GM23338 (cell line): Measurements from ENCODE around the gene GRID1. TPM values are rescaled to one million over a fixed set of nuclear protein-coding genes. Genes with fewer than 3 reads are reported as not detected.

Experiments used
- ATAC-seq: fragments of 200-7000 bp; cut with Tn5 transposase; 3 replicates; pipeline ENCODE4 v1.9.1; 2020
- DNase-seq: peaks from one replicate; pipeline ENCODE4 v3.0.0-alpha.2; 2015; ENCODE audit warnings: low spot score
- H2AFZ ChIP-seq: fragments of 200-600 bp; sonication (generic); 2 replicates; pipeline ENCODE4 v1.8.0; 2016; ENCODE audit warnings: antibody characterized with exemption, mild to moderate bottlenecking, moderate library complexity
- H3F3A ChIP-seq: fragments of 200-600 bp; sonication (generic); replicated peaks from 2 replicates; pipeline ENCODE4 v1.8.0; 2017; ENCODE audit warnings: antibody characterized with exemption, mixed run types, low read depth
- H3K27ac ChIP-seq: fragments of 200-600 bp; sonication (generic); 2 replicates; pipeline ENCODE4 v1.6.1; 2016; ENCODE audit warnings: low read depth
- H3K27me3 ChIP-seq: fragments of 200-600 bp; sonication (generic); 2 replicates; pipeline ENCODE4 v1.8.0; 2016; ENCODE audit warnings: mild to moderate bottlenecking, mixed run types, moderate library complexity; ENCODE audit not compliant: insufficient read depth
- H3K36me3 ChIP-seq: fragments of 200-600 bp; sonication (generic); 2 replicates; pipeline ENCODE4 v1.8.0; 2016; ENCODE audit warnings: mild to moderate bottlenecking; ENCODE audit not compliant: insufficient read depth
- H3K4me1 ChIP-seq: fragments of 200-600 bp; sonication (generic); 2 replicates; pipeline ENCODE4 v1.8.0; 2016; ENCODE audit warnings: mild to moderate bottlenecking, moderate library complexity; ENCODE audit not compliant: insufficient read depth
- H3K4me2 ChIP-seq: fragments of 200-600 bp; sonication (generic); 2 replicates; pipeline ENCODE4 v1.7.1; 2017; ENCODE audit warnings: mixed run types
- H3K4me3 ChIP-seq: fragments of 200-600 bp; sonication (generic); 2 replicates; pipeline ENCODE4 v1.6.1; 2016; ENCODE audit warnings: mixed run types
- H3K79me2 ChIP-seq: fragments of 200-600 bp; sonication (generic); replicated peaks from 2 replicates; pipeline ENCODE4 v1.8.0; 2017; ENCODE audit warnings: mild to moderate bottlenecking; ENCODE audit not compliant: insufficient read depth
- H3K9me2 ChIP-seq: fragments of 200-600 bp; sonication (generic); 2 replicates; pipeline ENCODE4 v1.8.0; 2017; ENCODE audit not compliant: insufficient read depth
- H4K20me1 ChIP-seq: fragments of 200-600 bp; sonication (generic); replicated peaks from 2 replicates; pipeline ENCODE4 v1.8.0; 2017; ENCODE audit warnings: mild to moderate bottlenecking; ENCODE audit not compliant: insufficient read depth
- H3K27ac Mint-ChIP-seq: 2 replicates; pipeline ENCODE4 v1.8.0; 2020; ENCODE audit warnings: inconsistent platforms, mild to moderate bottlenecking, moderate library complexity, mixed read lengths
- H3K27me3 Mint-ChIP-seq: 3 replicates; pipeline ENCODE4 v1.8.0; 2022; ENCODE audit warnings: low read depth, mild to moderate bottlenecking, moderate library complexity, mixed read lengths, inconsistent platforms; ENCODE audit not compliant: insufficient read depth, poor library complexity
- H3K36me3 Mint-ChIP-seq: 3 replicates; pipeline ENCODE4 v1.8.0; 2021; ENCODE audit warnings: low read depth, mild to moderate bottlenecking, inconsistent platforms, moderate library complexity, mixed read lengths
- H3K4me1 Mint-ChIP-seq: 3 replicates; pipeline ENCODE4 v1.8.0; 2020; ENCODE audit warnings: mild to moderate bottlenecking, inconsistent platforms, mixed read lengths
- H3K4me3 Mint-ChIP-seq: 3 replicates; pipeline ENCODE4 v1.8.0; 2021; ENCODE audit warnings: moderate library complexity, mild to moderate bottlenecking, inconsistent platforms, mixed read lengths
- H3K9me3 Mint-ChIP-seq: 3 replicates; pipeline ENCODE4 v1.8.0; 2020; ENCODE audit warnings: moderate library complexity, mild to moderate bottlenecking, inconsistent platforms, mixed read lengths
- EZH2phosphoT487 ChIP-seq: fragments of 200-600 bp; sonication (generic); IDR thresholded peaks from one replicate; pipeline ENCODE4 v1.8.1; 2018; ENCODE audit warnings: antibody characterized with exemption; ENCODE audit not compliant: unreplicated experiment
- JUNB ChIP-seq: IDR thresholded peaks from one replicate; pipeline ENCODE4 v1.6.1; 2016; ENCODE audit warnings: antibody characterized with exemption; ENCODE audit not compliant: unreplicated experiment
- STAT1 ChIP-seq: IDR thresholded peaks from one replicate; pipeline ENCODE4 v1.6.1; 2016; ENCODE audit warnings: antibody characterized with exemption; ENCODE audit not compliant: unreplicated experiment
- ZNF114 ChIP-seq: fragments of 250-450 bp; sonication (Bioruptor Pico); IDR thresholded peaks from 2 replicates; pipeline ENCODE4 v1.5.0; 2020; ENCODE audit warnings: mild to moderate bottlenecking, moderate library complexity
- ZNF462 ChIP-seq: fragments of 250-450 bp; sonication (Bioruptor Pico); IDR thresholded peaks from 2 replicates; pipeline ENCODE4 v1.5.0; 2020; ENCODE audit warnings: mild to moderate bottlenecking, moderate library complexity
- polyA plus RNA-seq: library from polyadenylated mRNA; unstranded; fragments of >200 nt; fragmentation: Nextera tagmentation; extraction: Ambion mirVana; gene quantifications from 2 replicates; pipeline ENCODE4 v1.2.1, GENCODE V29; 2016
- total RNA-seq: library from RNA; depleted of rRNA; stranded (reverse); fragments of >200 nt; shearing (Covaris generic); gene quantifications from 2 replicates; pipeline ENCODE4 v1.2.3, GENCODE V29; 2014
- TF ChIP-seq, protein P1 (sequence below), 2 experiments: fragments of 200-600 bp in 1 of 2; sonication (generic) in 1 of 2; conservative IDR thresholded peaks; 2 replicates each; pipeline versions ENCODE4 v1.5.1 to v1.6.1; 2016 to 2017; ENCODE audit warnings: antibody characterized with exemption in 2 of 2, low read depth in 2 of 2, mild to moderate bottlenecking in 2 of 2, moderate library complexity in 1 of 2
- TF ChIP-seq, protein P2 (sequence below): IDR thresholded peaks from 2 replicates; pipeline ENCODE4 v1.6.1; 2016; ENCODE audit warnings: antibody characterized with exemption

The GRID1 gene
- total and polyA plus RNA-seq, 2 experiments from 2014 or later, result 0.14 to 0.15 TPM

DNA sequence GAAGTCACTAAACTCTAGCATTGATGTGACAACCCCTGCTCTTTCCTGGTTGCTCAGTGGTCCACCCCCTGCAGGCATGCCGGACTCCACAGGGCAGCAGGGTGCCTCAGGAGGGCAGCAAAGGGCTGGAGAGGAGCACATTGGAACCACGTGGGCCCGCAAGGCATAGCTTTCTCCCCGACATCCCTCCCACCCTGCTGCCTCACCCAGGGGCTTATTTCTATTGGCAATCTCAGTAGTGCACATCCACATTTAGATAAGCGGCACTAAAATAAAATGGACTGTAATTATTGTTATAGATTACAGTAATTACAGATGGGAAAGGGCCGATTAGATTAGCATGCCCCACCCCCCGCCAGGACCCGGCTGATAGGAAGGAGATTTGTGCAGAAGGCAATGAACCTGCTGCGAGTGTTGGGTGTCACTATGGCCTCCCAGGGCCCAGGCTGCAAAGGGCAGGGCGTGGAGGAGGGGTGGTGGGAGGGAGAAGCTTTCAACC is 580.1 kb downstream of the GRID1 start:
- peaks cover 1% of the 10 kb centered on the region; the same call in 1 of the 3 replicates for H3K36me3 Mint-ChIP-seq
- Histone ChIP-seq H3K79me2 (no peaks in the 10 kb centered on the region), H3K4me2 (no peak overlapping the region), H3F3A (no peaks in the 10 kb centered on the region), H3K4me1 (no peaks in the 10 kb centered on the region), H3K9me2 (no peaks in the 10 kb centered on the region), H3K27me3 (no peaks in the 10 kb centered on the region), H4K20me1 (no peaks in the 10 kb centered on the region), H3K27ac (no peak overlapping the region), H3K36me3 (no peaks in the 10 kb centered on the region), H2AFZ (no peak overlapping the region), H3K4me3 (no peak overlapping the region)
- peaks cover 85% of the 10 kb centered on the region for H3K9me3 Mint-ChIP-seq
- no peak overlapping the region for H3K27ac Mint-ChIP-seq
- DNase-seq (peak; percentile 34), ATAC-seq (peak; percentile 82)
- H3K4me1 Mint-ChIP-seq, result no peaks in the 10 kb centered on the region; the same call in 2 of the 3 replicates
- peaks cover 2% of the 10 kb centered on the region for H3K27me3 Mint-ChIP-seq
- TF ChIP-seq EZH2phosphoT487, result no peak
- TF ChIP-seq, protein P1, sequence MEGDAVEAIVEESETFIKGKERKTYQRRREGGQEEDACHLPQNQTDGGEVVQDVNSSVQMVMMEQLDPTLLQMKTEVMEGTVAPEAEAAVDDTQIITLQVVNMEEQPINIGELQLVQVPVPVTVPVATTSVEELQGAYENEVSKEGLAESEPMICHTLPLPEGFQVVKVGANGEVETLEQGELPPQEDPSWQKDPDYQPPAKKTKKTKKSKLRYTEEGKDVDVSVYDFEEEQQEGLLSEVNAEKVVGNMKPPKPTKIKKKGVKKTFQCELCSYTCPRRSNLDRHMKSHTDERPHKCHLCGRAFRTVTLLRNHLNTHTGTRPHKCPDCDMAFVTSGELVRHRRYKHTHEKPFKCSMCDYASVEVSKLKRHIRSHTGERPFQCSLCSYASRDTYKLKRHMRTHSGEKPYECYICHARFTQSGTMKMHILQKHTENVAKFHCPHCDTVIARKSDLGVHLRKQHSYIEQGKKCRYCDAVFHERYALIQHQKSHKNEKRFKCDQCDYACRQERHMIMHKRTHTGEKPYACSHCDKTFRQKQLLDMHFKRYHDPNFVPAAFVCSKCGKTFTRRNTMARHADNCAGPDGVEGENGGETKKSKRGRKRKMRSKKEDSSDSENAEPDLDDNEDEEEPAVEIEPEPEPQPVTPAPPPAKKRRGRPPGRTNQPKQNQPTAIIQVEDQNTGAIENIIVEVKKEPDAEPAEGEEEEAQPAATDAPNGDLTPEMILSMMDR (conservative IDR thresholded peaks at IDR 0.05; ENCODE audit: low read depth in 2 of 2), result peak; percentile 29 to 63
- H3K4me3 Mint-ChIP-seq, result no peak overlapping the region

- Histone ChIP-seq H3K4me1 (no peaks in the 10 kb centered on the region), H3F3A (no peaks in the 10 kb centered on the region), H3K4me2 (no peak overlapping the region), H3K36me3 (no peaks in the 10 kb centered on the region), H3K4me3 (no peak overlapping the region), H4K20me1 (no peaks in the 10 kb centered on the region), H3K27ac (no peak overlapping the region), H2AFZ (no peak overlapping the region), H3K9me2 (no peaks in the 10 kb centered on the region), H3K79me2 (no peaks in the 10 kb centered on the region), H3K27me3 (no peaks in the 10 kb centered on the region)
- H3K4me3 Mint-ChIP-seq, result no peak overlapping the region
- ATAC-seq (no peak), DNase-seq (no peak)
- H3K36me3 Mint-ChIP-seq, result no peaks in the 10 kb centered on the region
- H3K9me3 Mint-ChIP-seq, result peaks cover 88% of the 10 kb centered on the region
- no peaks in the 10 kb centered on the region; the same call in 2 of the 3 replicates for H3K4me1 Mint-ChIP-seq
- H3K27ac Mint-ChIP-seq, result no peak overlapping the region
- TF ChIP-seq STAT1, result no peak
- TF ChIP-seq, protein P2, sequence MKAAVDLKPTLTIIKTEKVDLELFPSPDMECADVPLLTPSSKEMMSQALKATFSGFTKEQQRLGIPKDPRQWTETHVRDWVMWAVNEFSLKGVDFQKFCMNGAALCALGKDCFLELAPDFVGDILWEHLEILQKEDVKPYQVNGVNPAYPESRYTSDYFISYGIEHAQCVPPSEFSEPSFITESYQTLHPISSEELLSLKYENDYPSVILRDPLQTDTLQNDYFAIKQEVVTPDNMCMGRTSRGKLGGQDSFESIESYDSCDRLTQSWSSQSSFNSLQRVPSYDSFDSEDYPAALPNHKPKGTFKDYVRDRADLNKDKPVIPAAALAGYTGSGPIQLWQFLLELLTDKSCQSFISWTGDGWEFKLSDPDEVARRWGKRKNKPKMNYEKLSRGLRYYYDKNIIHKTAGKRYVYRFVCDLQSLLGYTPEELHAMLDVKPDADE, result no peak
- TF ChIP-seq, protein P1 (conservative IDR thresholded peaks at IDR 0.05; ENCODE audit: low read depth in 2 of 2), result no peak
- no peak for TF ChIP-seq JUNB
- TF ChIP-seq ZNF114 (CRISPR knock-in tag), result no peak
- no peak for TF ChIP-seq ZNF462 (CRISPR knock-in tag)
- H3K27me3 Mint-ChIP-seq, result peaks cover 2% of the 10 kb centered on the region
These were observed 581.8 kb downstream of the GRID1 start for GRCh38 chr10:85784792-85785191.
